ENCODE data around the gene RAB40AL. TPM values are rescaled to one million over a fixed set of nuclear protein-coding genes. Genes with fewer than 3 reads are reported as not detected.

RAB40AL gene
- total and polyA plus RNA-seq, 5 donors from 2014 or later: not detected

Other genes starting within 250 kb of the RAB40AL start
- gene GPRASP2, start 224.8 kb upstream of the RAB40AL start, total RNA-seq: 1.2 TPM
- gene GPRASP2, start 224.8 kb upstream of the RAB40AL start, polyA plus RNA-seq: 1 to 10 TPM; 2.3 to 3.5 (median 2.7) TPM
- 2.1 TPM for gene GPRASP3, start 216.5 kb upstream of the RAB40AL start, total RNA-seq
- 1 to 10 TPM in 2 of 4 donors, under 1 TPM in 2; 0.30 to 2.0 (median 0.98) TPM for gene GPRASP3, start 216.5 kb upstream of the RAB40AL start, polyA plus RNA-seq
- gene BEX1, start 126.9 kb downstream of the RAB40AL start, total RNA-seq: 0.64 TPM
- gene BEX1, start 126.9 kb downstream of the RAB40AL start, polyA plus RNA-seq: 1 to 10 TPM in 1 of 4 donors, under 1 TPM in 2, not detected in 1; 0.53 to 2.3 (median 0.66) TPM
- gene NXF3, start 155.9 kb downstream of the RAB40AL start, total RNA-seq: not detected
- not detected for gene NXF3, start 155.9 kb downstream of the RAB40AL start, polyA plus RNA-seq